Measurements from ENCODE around the gene PHF21B.

Gene PHF21B

GRCh38 chr22:44838316-44839016 lies 171.3 kb downstream of the PHF21B start:
- Histone ChIP-seq H3K4me1 (ENCODE audit: control insufficient read depth, insufficient read depth, low read length) (peaks cover 3% of the 10 kb centered on the region; the same call in 1 of the 2 replicates), H3K9ac (ENCODE audit: low read length) (no peak overlapping the region), H3K27me3 (ENCODE audit: control insufficient read depth, insufficient read depth, low read length) (no peaks in the 10 kb centered on the region), H3K27ac (ENCODE audit: low read depth, low read length) (no peak overlapping the region), H3K36me3 (ENCODE audit: control insufficient read depth, insufficient read depth, low read length) (peaks cover 5% of the 10 kb centered on the region; the same call in 1 of the 2 replicates), H3K4me3 (ENCODE audit: low read depth, low read length) (no peak overlapping the region), H3K9me3 (ENCODE audit: control insufficient read depth, insufficient read depth, low read depth, low read length) (peaks cover 8% of the 10 kb centered on the region; the same call in 1 of the 2 replicates)

- no peak overlapping the region for H3K9ac ChIP-seq (ENCODE audit: low read length)
- no peak overlapping the region for H3K4me3 ChIP-seq (ENCODE audit: low read depth, low read length)
- peaks cover 3% of the 10 kb centered on the region; the same call in 1 of the 2 replicates for H3K4me1 ChIP-seq (ENCODE audit: control insufficient read depth, insufficient read depth, low read length)
- H3K27me3 ChIP-seq (ENCODE audit: control insufficient read depth, insufficient read depth, low read length): no peaks in the 10 kb centered on the region
- H3K36me3 ChIP-seq (ENCODE audit: control insufficient read depth, insufficient read depth, low read length): peaks cover 5% of the 10 kb centered on the region; the same call in 1 of the 2 replicates
- H3K9me3 ChIP-seq (ENCODE audit: control insufficient read depth, insufficient read depth, low read depth, low read length): peaks cover 8% of the 10 kb centered on the region; the same call in 1 of the 2 replicates
- H3K27ac ChIP-seq (ENCODE audit: low read depth, low read length): no peak overlapping the region
These were observed 172.3 kb downstream of the PHF21B start for GRCh38 chr22:44837481-44837880.

GRCh38 chr22:44834065-44834464 lies 175.7 kb downstream of the PHF21B start:
- H3K36me3 ChIP-seq (ENCODE audit: control insufficient read depth, insufficient read depth, low read length): peaks cover 5% of the 10 kb centered on the region; the same call in 1 of the 2 replicates
- H3K27me3 ChIP-seq (ENCODE audit: control insufficient read depth, insufficient read depth, low read length): no peaks in the 10 kb centered on the region
- H3K4me3 ChIP-seq (ENCODE audit: low read depth, low read length): no peak overlapping the region
- H3K27ac ChIP-seq (ENCODE audit: low read depth, low read length): no peak overlapping the region
- H3K9me3 ChIP-seq (ENCODE audit: control insufficient read depth, insufficient read depth, low read depth, low read length): peaks cover 8% of the 10 kb centered on the region; the same call in 1 of the 2 replicates
- H3K9ac ChIP-seq (ENCODE audit: low read length): no peak overlapping the region
- peaks cover 3% of the 10 kb centered on the region; the same call in 1 of the 2 replicates for H3K4me1 ChIP-seq (ENCODE audit: control insufficient read depth, insufficient read depth, low read length)

- Histone ChIP-seq H3K4me1 (ENCODE audit: control insufficient read depth, insufficient read depth, low read length) (peaks cover 3% of the 10 kb centered on the region; the same call in 1 of the 2 replicates), H3K27ac (ENCODE audit: low read depth, low read length) (no peak overlapping the region), H3K27me3 (ENCODE audit: control insufficient read depth, insufficient read depth, low read length) (no peaks in the 10 kb centered on the region), H3K4me3 (ENCODE audit: low read depth, low read length) (no peak overlapping the region), H3K9ac (ENCODE audit: low read length) (no peak overlapping the region), H3K36me3 (ENCODE audit: control insufficient read depth, insufficient read depth, low read length) (peaks cover 5% of the 10 kb centered on the region; the same call in 1 of the 2 replicates), H3K9me3 (ENCODE audit: control insufficient read depth, insufficient read depth, low read depth, low read length) (peaks cover 8% of the 10 kb centered on the region; the same call in 1 of the 2 replicates)
These were observed 177.9 kb downstream of the PHF21B start for GRCh38 chr22:44831885-44832284.

Data from HUES6 (cell line).